Fibroblast of pulmonary artery (primary cell): ENCODE results near the gene TRIM62.
"Not testable (repeated sequence)": the region's sequence is repeated elsewhere in the genome, so short reads cannot be mapped to it uniquely, and the experiment has no call there.

ENCODE experiments used
- DNase-seq: peaks from one replicate; pipeline ENCODE4 v3.0.0-alpha.2; 2010; ENCODE audit warnings: low read depth
- H3K4me3 ChIP-seq: replicated peaks from 2 replicates; pipeline ENCODE4 v1.5.1; 2011; ENCODE audit warnings: low read depth, mild to moderate bottlenecking, control low read depth, low read length, moderate library complexity
- TF ChIP-seq, protein P1 (sequence below): IDR thresholded peaks from 2 replicates; pipeline ENCODE4 v1.5.1; 2011; ENCODE audit warnings: mild to moderate bottlenecking, control low read depth, low read length, inconsistent platforms; ENCODE audit errors: missing control alignments

Gene TRIM62

DNA sequence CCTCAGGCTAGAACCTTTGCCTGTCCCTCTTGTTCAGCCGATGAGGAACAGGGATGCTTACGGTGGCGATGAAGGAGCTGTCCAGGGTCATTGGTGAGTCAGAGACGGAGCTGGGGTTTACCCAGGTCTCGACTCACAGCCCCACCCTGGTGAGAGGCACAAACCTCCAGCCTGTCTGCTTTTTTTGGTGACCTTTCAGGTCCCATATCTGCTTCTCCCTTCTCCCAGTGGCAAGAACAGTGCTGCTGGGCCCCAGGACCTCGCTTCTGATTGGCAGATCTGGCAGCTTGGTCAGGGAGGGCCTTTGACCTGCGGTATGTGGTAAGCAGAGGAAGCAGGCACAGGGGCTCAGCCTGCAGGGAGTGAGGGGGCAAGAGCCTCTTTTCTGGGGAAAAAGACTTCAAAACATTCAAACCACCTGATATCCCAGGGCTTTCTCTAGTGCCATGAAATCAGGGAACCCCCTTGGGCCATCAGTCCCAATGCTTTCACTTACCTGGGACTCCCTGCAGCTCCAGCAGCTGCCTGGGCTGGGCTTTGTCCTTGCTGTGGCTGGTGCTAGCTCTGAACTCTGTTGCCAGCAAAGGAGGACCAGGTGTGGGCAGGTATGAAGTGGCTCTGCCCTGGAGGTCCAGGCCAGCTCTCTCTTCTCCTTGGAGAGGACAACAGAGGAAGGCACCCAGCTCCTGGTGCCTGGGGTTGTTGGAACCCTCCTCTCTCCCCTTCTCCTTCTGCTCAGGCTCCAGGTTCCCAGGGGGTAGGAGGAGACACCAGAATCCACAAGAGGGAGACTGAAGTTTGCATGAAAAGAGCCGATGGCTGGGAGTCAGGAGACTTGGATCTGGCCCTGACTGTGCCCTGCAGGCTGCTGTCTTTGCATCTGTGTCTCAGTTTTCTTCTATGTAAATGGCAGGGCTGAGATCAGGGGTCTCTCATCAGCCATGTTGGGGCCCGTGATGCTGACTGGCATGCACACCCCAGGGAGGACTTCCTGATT, 41.4 kb downstream of the TRIM62 start:
- no peak overlapping the region for H3K4me3 ChIP-seq
- TF ChIP-seq, protein P1, sequence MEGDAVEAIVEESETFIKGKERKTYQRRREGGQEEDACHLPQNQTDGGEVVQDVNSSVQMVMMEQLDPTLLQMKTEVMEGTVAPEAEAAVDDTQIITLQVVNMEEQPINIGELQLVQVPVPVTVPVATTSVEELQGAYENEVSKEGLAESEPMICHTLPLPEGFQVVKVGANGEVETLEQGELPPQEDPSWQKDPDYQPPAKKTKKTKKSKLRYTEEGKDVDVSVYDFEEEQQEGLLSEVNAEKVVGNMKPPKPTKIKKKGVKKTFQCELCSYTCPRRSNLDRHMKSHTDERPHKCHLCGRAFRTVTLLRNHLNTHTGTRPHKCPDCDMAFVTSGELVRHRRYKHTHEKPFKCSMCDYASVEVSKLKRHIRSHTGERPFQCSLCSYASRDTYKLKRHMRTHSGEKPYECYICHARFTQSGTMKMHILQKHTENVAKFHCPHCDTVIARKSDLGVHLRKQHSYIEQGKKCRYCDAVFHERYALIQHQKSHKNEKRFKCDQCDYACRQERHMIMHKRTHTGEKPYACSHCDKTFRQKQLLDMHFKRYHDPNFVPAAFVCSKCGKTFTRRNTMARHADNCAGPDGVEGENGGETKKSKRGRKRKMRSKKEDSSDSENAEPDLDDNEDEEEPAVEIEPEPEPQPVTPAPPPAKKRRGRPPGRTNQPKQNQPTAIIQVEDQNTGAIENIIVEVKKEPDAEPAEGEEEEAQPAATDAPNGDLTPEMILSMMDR: peak; percentile 12
- DNase-seq: no peak

DNA sequence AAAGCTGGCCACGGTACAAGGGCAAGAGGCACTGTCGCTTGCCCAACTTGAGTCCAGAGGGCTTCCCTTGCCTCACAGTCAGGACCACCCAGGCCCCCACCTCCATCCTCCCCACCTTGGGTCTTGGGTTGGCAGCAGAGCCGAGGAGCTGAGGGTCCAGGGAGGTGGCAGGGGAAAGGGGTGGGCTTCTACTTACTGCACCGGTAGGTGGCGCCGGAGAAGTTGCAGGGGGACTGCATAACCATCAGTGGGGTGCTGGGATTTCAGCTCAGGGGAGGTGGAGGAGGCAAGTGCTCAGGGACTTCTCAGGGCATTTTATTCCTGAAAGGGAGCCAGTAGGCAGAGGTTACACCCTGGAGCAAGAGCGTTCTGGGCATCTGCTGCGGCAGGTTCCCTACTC, 44.0 kb downstream of the TRIM62 start:
- peak; percentile 54 for DNase-seq
- H3K4me3 ChIP-seq: no peak overlapping the region

DNA sequence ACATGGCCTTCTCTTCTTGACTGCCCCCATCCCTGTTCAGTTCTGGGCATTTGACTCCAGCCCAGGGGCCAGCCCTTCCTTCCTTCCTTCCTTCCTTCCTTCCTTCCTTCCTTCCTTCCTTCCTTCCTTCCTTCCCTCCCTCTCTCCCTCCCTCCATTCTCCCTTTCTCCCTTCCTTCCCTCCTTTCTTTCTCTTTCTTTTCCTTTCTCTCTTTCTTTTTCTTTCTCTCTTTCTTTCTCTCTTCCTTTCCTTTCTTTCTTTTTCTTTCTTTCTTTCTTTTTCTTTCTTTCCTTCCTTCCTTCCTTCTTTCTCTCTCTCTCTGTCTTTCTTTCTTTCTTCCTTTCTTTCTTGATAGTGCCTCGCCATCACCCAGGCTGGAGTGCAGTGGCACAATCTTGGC, 45.8 kb downstream of the TRIM62 start:
- DNase-seq, H3K4me3 ChIP-seq: not testable (repeated sequence)

More for the DNA sequence above, 44.0 kb downstream of the TRIM62 start:
- TF ChIP-seq, protein P1: peak; percentile 73

DNA sequence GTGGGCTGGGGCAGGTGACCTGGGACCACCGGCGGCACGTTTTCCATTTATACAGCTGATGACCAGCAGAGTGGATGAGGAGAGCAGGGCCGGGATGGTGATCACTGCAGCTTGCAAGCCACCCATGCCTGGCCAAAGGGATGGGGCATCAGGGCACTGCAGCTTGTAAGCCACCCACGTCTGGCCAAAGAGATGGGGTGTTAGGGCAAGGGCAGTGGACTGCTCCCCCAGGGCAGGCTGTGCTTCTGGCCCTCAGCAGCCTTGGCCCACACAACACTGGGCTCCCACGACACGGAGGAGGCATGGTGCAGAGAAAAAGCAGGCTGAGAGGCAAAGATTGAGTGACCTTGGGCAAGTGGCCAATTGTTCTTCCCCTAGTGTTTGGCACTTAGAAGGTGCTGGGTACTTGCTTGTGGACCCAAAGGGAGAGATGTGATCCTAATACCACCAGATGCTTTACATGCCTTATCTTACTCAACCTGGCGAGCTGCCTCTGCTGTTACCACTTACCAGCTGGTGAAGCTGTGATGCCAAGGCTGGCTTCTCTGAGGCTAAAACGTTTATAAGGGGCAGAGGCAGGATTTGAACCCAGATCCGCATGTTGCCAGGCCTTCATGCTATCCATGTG, 48.3 kb downstream of the TRIM62 start:
- H3K4me3 ChIP-seq: no peak overlapping the region
- TF ChIP-seq, protein P1: no peak
- no peak for DNase-seq

DNA sequence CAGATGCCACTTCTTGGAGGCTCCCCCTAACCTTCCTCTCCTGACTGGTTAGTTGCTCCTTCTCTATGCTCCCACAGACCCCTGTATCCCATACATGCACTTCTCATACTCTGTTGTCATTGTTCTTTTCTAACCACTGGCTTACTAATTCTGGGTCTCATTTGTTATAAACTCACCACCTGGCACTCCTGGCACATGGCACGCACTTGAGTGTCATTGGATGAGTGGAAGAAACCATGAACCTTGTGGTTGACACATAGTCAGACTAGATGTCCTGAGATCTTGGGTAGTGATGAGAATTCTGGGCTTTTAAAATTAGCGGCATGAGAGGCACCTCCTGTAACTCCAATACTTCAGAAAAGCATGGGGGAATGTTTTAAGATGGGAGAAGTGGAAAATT, 49.3 kb downstream of the TRIM62 start:
- TF ChIP-seq, protein P1: no peak

DNA sequence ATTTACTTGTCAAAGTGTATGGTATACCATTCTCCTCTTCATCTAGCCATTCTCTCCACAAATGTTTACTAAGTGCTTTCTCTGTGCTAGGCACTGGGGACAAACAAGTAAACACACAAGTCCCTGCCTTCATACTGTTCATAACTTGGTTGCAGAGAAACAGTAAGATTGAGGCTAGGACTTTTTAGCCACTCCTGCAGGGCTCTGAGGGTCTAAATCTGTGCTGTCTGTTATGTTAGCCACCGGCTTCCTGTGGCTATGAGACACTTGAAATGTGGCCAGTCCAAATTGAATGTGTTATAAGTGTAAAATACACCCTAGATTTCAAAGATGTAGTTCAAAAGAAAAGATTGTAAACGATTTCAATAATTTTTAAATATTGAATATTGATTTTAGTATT, 50.7 kb downstream of the TRIM62 start:
- TF ChIP-seq, protein P1: no peak
- H3K4me3 ChIP-seq: no peak overlapping the region
- DNase-seq: no peak

More for the DNA sequence above, 49.3 kb downstream of the TRIM62 start:
- H3K4me3 ChIP-seq: no peak overlapping the region
- DNase-seq: no peak

DNA sequence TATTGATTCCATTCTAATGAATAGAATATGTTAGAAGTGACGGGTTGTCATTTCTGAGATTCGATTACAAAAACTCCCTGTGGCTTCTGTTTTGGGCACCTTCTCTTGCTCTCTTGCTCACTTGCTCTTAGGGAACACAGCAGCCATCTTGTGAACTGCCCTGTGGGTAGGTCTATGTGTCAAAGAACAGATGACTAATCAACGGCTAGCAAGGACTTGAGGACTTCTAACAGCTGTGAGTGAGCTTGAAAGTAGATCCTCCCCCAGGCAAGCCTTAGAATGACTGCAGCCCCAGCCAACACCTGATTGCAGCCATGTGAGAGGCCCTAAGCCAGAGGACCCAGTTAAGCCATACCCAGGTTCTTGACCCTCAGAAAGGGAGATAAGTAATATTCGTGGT, 51.5 kb downstream of the TRIM62 start:
- DNase-seq: no peak
- TF ChIP-seq, protein P1: no peak
- no peak overlapping the region for H3K4me3 ChIP-seq
